Ishikawa (cell line): ENCODE data around the gene TP53BP2.

ENCODE experiments used
- EP300 ChIP-seq: IDR thresholded peaks from 2 replicates; pipeline ENCODE4 v1.6.1; 2012; ENCODE audit warnings: borderline replicate concordance
- RAD21 ChIP-seq: IDR thresholded peaks from 2 replicates; pipeline ENCODE4 v1.6.1; 2012; ENCODE audit warnings: low read depth
- TAF1 ChIP-seq: IDR thresholded peaks from 2 replicates; pipeline ENCODE4 v1.6.1; 2012; ENCODE audit warnings: low read depth, mild to moderate bottlenecking
- TCF12 ChIP-seq: IDR thresholded peaks from 2 replicates; pipeline ENCODE4 v1.6.1; 2012; ENCODE audit warnings: low read depth
- TEAD4 ChIP-seq: IDR thresholded peaks from 2 replicates; pipeline ENCODE4 v1.6.1; 2012
- YY1 ChIP-seq: IDR thresholded peaks from 2 replicates; pipeline ENCODE4 v1.6.1; 2012; ENCODE audit warnings: low read depth
- TF ChIP-seq, protein P1 (sequence below): IDR thresholded peaks from 2 replicates; pipeline ENCODE4 v1.6.1; 2012
- TF ChIP-seq, protein P2 (sequence below): IDR thresholded peaks from 2 replicates; pipeline ENCODE4 v1.6.1; 2012
- TF ChIP-seq, protein P3 (sequence below): IDR thresholded peaks from 2 replicates; pipeline ENCODE4 v1.6.1; 2012; ENCODE audit warnings: low read depth, mild to moderate bottlenecking

DNA sequence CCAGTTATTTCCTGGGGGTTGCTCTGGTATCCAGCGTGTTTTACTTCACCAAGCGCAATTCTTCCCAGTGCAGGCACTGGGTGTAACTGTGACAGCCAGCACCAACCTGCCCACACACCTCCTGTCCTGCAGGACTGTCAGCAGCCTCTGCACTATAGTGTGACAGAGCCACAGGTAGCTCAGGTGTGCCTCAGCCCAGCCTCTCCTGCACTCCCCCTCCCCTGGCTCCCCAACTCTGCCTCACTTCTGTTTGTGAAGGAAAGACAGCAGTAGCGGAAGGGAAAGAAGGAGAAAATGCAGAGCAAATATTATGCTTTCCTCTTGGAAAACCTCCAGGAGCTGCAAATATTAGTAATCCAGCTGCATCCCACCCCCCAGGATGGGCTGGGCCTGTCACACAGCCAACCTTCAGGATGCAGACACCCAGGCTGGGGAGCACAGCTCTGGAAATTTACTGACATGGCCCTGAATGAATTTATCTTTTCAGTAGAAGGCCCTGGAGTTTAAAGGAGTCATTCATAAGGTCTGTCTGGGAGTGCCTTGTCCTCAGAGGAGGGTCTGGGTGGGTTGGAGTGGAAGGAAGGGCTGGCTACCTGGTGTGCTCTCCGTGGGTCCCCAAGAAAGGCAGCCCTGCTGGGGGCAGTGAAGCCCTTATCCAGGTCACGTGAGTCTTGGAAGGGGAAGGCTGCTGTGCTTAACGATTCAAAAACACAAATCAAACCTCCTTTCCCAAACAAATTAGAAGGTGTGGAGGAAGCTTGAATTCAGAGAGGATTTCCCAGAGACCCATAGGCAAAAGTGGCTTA, 112.6 kb downstream of the TP53BP2 start:
- no peak for TF ChIP-seq EP300
- TF ChIP-seq, protein P1, sequence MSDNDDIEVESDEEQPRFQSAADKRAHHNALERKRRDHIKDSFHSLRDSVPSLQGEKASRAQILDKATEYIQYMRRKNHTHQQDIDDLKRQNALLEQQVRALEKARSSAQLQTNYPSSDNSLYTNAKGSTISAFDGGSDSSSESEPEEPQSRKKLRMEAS: no peak
- TF ChIP-seq TAF1: no peak
- TF ChIP-seq RAD21: no peak
- no peak for TF ChIP-seq YY1
- TF ChIP-seq, protein P2, sequence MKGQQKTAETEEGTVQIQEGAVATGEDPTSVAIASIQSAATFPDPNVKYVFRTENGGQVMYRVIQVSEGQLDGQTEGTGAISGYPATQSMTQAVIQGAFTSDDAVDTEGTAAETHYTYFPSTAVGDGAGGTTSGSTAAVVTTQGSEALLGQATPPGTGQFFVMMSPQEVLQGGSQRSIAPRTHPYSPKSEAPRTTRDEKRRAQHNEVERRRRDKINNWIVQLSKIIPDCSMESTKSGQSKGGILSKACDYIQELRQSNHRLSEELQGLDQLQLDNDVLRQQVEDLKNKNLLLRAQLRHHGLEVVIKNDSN: no peak
- no peak for TF ChIP-seq TEAD4
- TF ChIP-seq, protein P3, sequence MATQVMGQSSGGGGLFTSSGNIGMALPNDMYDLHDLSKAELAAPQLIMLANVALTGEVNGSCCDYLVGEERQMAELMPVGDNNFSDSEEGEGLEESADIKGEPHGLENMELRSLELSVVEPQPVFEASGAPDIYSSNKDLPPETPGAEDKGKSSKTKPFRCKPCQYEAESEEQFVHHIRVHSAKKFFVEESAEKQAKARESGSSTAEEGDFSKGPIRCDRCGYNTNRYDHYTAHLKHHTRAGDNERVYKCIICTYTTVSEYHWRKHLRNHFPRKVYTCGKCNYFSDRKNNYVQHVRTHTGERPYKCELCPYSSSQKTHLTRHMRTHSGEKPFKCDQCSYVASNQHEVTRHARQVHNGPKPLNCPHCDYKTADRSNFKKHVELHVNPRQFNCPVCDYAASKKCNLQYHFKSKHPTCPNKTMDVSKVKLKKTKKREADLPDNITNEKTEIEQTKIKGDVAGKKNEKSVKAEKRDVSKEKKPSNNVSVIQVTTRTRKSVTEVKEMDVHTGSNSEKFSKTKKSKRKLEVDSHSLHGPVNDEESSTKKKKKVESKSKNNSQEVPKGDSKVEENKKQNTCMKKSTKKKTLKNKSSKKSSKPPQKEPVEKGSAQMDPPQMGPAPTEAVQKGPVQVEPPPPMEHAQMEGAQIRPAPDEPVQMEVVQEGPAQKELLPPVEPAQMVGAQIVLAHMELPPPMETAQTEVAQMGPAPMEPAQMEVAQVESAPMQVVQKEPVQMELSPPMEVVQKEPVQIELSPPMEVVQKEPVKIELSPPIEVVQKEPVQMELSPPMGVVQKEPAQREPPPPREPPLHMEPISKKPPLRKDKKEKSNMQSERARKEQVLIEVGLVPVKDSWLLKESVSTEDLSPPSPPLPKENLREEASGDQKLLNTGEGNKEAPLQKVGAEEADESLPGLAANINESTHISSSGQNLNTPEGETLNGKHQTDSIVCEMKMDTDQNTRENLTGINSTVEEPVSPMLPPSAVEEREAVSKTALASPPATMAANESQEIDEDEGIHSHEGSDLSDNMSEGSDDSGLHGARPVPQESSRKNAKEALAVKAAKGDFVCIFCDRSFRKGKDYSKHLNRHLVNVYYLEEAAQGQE: no peak
- TF ChIP-seq TCF12: no peak
